Measurements from ENCODE around the gene AKR1C2. TPM values are rescaled to one million over a fixed set of nuclear protein-coding genes. Genes with fewer than 3 reads are reported as not detected.

The AKR1C2 gene
- polyA plus RNA-seq, 1 donor from 2014 or later = 170 TPM

- H3K79me2 ChIP-seq (replicated peaks; ENCODE audit: insufficient read depth, low read length) = no peaks in the 10 kb centered on the region
- no peak overlapping the region for H3K9ac ChIP-seq (ENCODE audit: low read length)
- H3K9me2 ChIP-seq (ENCODE audit: insufficient read depth, low read length) = no peaks in the 10 kb centered on the region
- TF ChIP-seq CTCF (IDR thresholded peaks at IDR 0.05; ENCODE audit: poor library complexity, severe bottlenecking) (no peak), POLR2AphosphoS5 (IDR thresholded peaks at IDR 0.05) (no peak), MXI1 (conservative IDR thresholded peaks at IDR 0.05; ENCODE audit: poor library complexity, severe bottlenecking) (no peak), EZH2 (IDR thresholded peaks at IDR 0.05; ENCODE audit: borderline replicate concordance, insufficient read depth, low read length, poor library complexity, severe bottlenecking) (no peak), SMC3 (conservative IDR thresholded peaks at IDR 0.05; ENCODE audit: poor library complexity) (no peak), TAF1 (IDR thresholded peaks at IDR 0.05; ENCODE audit: low read depth) (no peak), EP300 (conservative IDR thresholded peaks at IDR 0.05; ENCODE audit: poor library complexity, severe bottlenecking) (no peak), REST (IDR thresholded peaks at IDR 0.05; ENCODE audit: borderline replicate concordance) (no peak), RAD21 (conservative IDR thresholded peaks at IDR 0.05) (no peak)
- H3F3A ChIP-seq (ENCODE audit: insufficient read depth, low read length, poor library complexity, severe bottlenecking) = no peaks in the 10 kb centered on the region
- H3K27ac ChIP-seq (ENCODE audit: low read length) = no peak overlapping the region
- no peak overlapping the region for H3K4me3 ChIP-seq (ENCODE audit: low read length)
- H3K4me2 ChIP-seq (ENCODE audit: low read length) = no peak overlapping the region
- H3K9me3 ChIP-seq (ENCODE audit: low read length) = no peaks in the 10 kb centered on the region
- H3K27me3 ChIP-seq (ENCODE audit: insufficient read depth, low read depth, low read length) = no peaks in the 10 kb centered on the region
- no peak overlapping the region for H2AFZ ChIP-seq (ENCODE audit: low read depth, low read length)
- no peaks in the 10 kb centered on the region for H4K20me1 ChIP-seq (ENCODE audit: insufficient read depth)
- no peaks in the 10 kb centered on the region for H3K36me3 ChIP-seq (ENCODE audit: insufficient read depth, low read length)
Measured at GRCh38 chr10:4945766-4946717, 57.6 kb downstream of the AKR1C2 start.

GRCh38 chr10:4944841-4945240, 58.8 kb downstream of the AKR1C2 start:
- no peaks in the 10 kb centered on the region for H3K79me2 ChIP-seq (replicated peaks; ENCODE audit: insufficient read depth, low read length)
- no peaks in the 10 kb centered on the region for H3K36me3 ChIP-seq (ENCODE audit: insufficient read depth, low read length)
- H3K4me3 ChIP-seq (ENCODE audit: low read length) = no peak overlapping the region
- H4K20me1 ChIP-seq (ENCODE audit: insufficient read depth) = no peaks in the 10 kb centered on the region
- TF ChIP-seq EZH2 (IDR thresholded peaks at IDR 0.05; ENCODE audit: borderline replicate concordance, insufficient read depth, low read length, poor library complexity, severe bottlenecking) (no peak), REST (IDR thresholded peaks at IDR 0.05; ENCODE audit: borderline replicate concordance) (no peak), MXI1 (conservative IDR thresholded peaks at IDR 0.05; ENCODE audit: poor library complexity, severe bottlenecking) (no peak), EP300 (conservative IDR thresholded peaks at IDR 0.05; ENCODE audit: poor library complexity, severe bottlenecking) (no peak), CTCF (IDR thresholded peaks at IDR 0.05; ENCODE audit: poor library complexity, severe bottlenecking) (no peak), TAF1 (IDR thresholded peaks at IDR 0.05; ENCODE audit: low read depth) (no peak), SMC3 (conservative IDR thresholded peaks at IDR 0.05; ENCODE audit: poor library complexity) (no peak)
- no peak overlapping the region for H3K9ac ChIP-seq (ENCODE audit: low read length)
- H3F3A ChIP-seq (ENCODE audit: insufficient read depth, low read length, poor library complexity, severe bottlenecking) = no peaks in the 10 kb centered on the region
- no peaks in the 10 kb centered on the region for H3K27me3 ChIP-seq (ENCODE audit: insufficient read depth, low read depth, low read length)
- H3K9me2 ChIP-seq (ENCODE audit: insufficient read depth, low read length) = no peaks in the 10 kb centered on the region
- H2AFZ ChIP-seq (ENCODE audit: low read depth, low read length) = no peak overlapping the region
- H3K27ac ChIP-seq (ENCODE audit: low read length) = no peak overlapping the region
- no peaks in the 10 kb centered on the region for H3K9me3 ChIP-seq (ENCODE audit: low read length)
- H3K4me2 ChIP-seq (ENCODE audit: low read length) = no peak overlapping the region

Data from neural cell (in vitro differentiated cells).